H1 (cell line): ENCODE data around the gene CCDC112. TPM values are rescaled to one million over a fixed set of nuclear protein-coding genes. Genes with fewer than 3 reads are reported as not detected.

ENCODE experiments used
- ASH2L ChIP-seq: fragments of 200-600, 300-600 bp; sonication (generic); IDR thresholded peaks from one replicate; pipeline ENCODE4 v1.7.1; 2017; ENCODE audit warnings: low read length
- CBX5 ChIP-seq: fragments of 300-800, 300-1000 bp; sonication (generic); IDR thresholded peaks from 2 replicates; pipeline ENCODE4 v1.7.1; 2016; ENCODE audit warnings: antibody characterized with exemption, low read length, low read depth
- CBX8 ChIP-seq: fragments of 300-800, 300-1000 bp; sonication (generic); IDR thresholded peaks from 2 replicates; pipeline ENCODE4 v1.7.1; 2016; ENCODE audit warnings: low read depth, low read length, borderline replicate concordance
- CTBP2 ChIP-seq: IDR thresholded peaks from 2 replicates; pipeline ENCODE4 v1.7.0; 2011; ENCODE audit warnings: borderline replicate concordance, mild to moderate bottlenecking, moderate library complexity, mixed read lengths, low read length; ENCODE audit not compliant: insufficient read depth, insufficient read length
- FOSL1 ChIP-seq: IDR thresholded peaks from 2 replicates; pipeline ENCODE4 v1.6.1; 2011; ENCODE audit warnings: mild to moderate bottlenecking, low read depth, low read length, moderate library complexity; ENCODE audit not compliant: insufficient read depth
- KDM1A ChIP-seq: fragments of 200-600, 300-600 bp; sonication (generic); IDR thresholded peaks from 2 replicates; pipeline ENCODE4 v1.7.1; 2016; ENCODE audit warnings: mild to moderate bottlenecking, low read length, borderline replicate concordance
- KDM4A ChIP-seq: IDR thresholded peaks from one replicate; pipeline ENCODE4 v1.7.1; 2012; ENCODE audit warnings: low read depth, mild to moderate bottlenecking, moderate library complexity, low read length, inconsistent platforms; ENCODE audit not compliant: severe bottlenecking
- KDM5A ChIP-seq: fragments of 200-600 bp; IDR thresholded peaks from 2 replicates; pipeline ENCODE4 v1.7.1; 2012; ENCODE audit warnings: mild to moderate bottlenecking, low read length, inconsistent platforms, mixed read lengths
- MAFK ChIP-seq: IDR thresholded peaks from 2 replicates; pipeline ENCODE4 v1.6.1; 2012; ENCODE audit warnings: low read depth, mild to moderate bottlenecking, improper control_type of control experiment, low read length
- MAX ChIP-seq: IDR thresholded peaks from 2 replicates; pipeline ENCODE4 v1.6.1; 2012; ENCODE audit warnings: inconsistent platforms
- PHF8 ChIP-seq: fragments of 200-600 bp; sonication (generic); conservative IDR thresholded peaks from 2 replicates; pipeline ENCODE4 v1.7.1; 2012; ENCODE audit warnings: low read depth, mild to moderate bottlenecking, inconsistent platforms, low read length, moderate library complexity
- POLR2AphosphoS5 ChIP-seq: IDR thresholded peaks from 2 replicates; pipeline ENCODE4 v1.6.1; 2011; ENCODE audit warnings: low read depth, low read length
- RFX5 ChIP-seq: IDR thresholded peaks from 2 replicates; pipeline ENCODE4 v1.6.1; 2011; ENCODE audit warnings: low read depth, low read length, improper control_type of control experiment, borderline replicate concordance
- RXRA ChIP-seq: IDR thresholded peaks from 2 replicates; pipeline ENCODE4 v1.6.1; 2011; ENCODE audit warnings: low read depth, mild to moderate bottlenecking, low read length, moderate library complexity; ENCODE audit not compliant: insufficient read depth
- SAP30 ChIP-seq: fragments of 300-600 bp; sonication (generic); IDR thresholded peaks from 2 replicates; pipeline ENCODE4 v1.7.1; 2012; ENCODE audit warnings: low read length, moderate library complexity, mild to moderate bottlenecking, inconsistent platforms; ENCODE audit not compliant: insufficient read depth, insufficient replicate concordance
- SIX5 ChIP-seq: IDR thresholded peaks from 2 replicates; pipeline ENCODE4 v1.6.1; 2011; ENCODE audit warnings: mild to moderate bottlenecking, low read depth, low read length
- TAF1 ChIP-seq: IDR thresholded peaks from 2 replicates; pipeline ENCODE4 v1.6.1; 2011; ENCODE audit warnings: mild to moderate bottlenecking, low read depth, low read length
- ZNF274 ChIP-seq: IDR thresholded peaks from 2 replicates; pipeline ENCODE4 v1.7.0; 2012; ENCODE audit warnings: low read length, borderline replicate concordance; ENCODE audit errors: extremely low read depth
- polyA plus RNA-seq, 7 experiments: library from polyadenylated mRNA; depleted of rRNA in 3 of 7; stranded (reverse) in 5 of 7; unstranded in 2 of 7; fragments of >200 nt in 5 of 7; fragments of 200-250 nt in 2 of 7; gene quantifications; 1 replicate in 5 of 7; 2 replicates in 1 of 7; 4 replicates in 1 of 7; pipeline versions ENCODE4 v1.2.1 to v1.2.3, GENCODE V29; 2011 to 2013; ENCODE audit warnings: missing spikeins in 2 of 7, mixed read lengths in 2 of 7
- total RNA-seq: library from RNA; stranded (reverse); fragmentation: NEBNext Ultra II Directional; extraction: Animal tissue kit (Norgen Biotek cat#: 25700); gene quantifications from 2 replicates; pipeline ENCODE4 v1.2.1, GENCODE V29; 2021
- TF ChIP-seq, protein P1 (sequence below): IDR thresholded peaks from 2 replicates; pipeline ENCODE4 v1.6.1; 2011; ENCODE audit warnings: low read depth, mild to moderate bottlenecking, low read length; ENCODE audit not compliant: insufficient read depth
- TF ChIP-seq, protein P2 (sequence below), 3 experiments: IDR thresholded peaks; 1 replicate in 2 of 3; 2 replicates in 1 of 3; pipeline versions ENCODE4 v1.5.1 to v1.6.1; 2011; ENCODE audit warnings: low read length in 3 of 3, mild to moderate bottlenecking in 3 of 3, inconsistent platforms in 2 of 3, low read depth in 1 of 3, moderate library complexity in 1 of 3; ENCODE audit not compliant: insufficient read depth in 1 of 3; ENCODE audit errors: control extremely low read depth in 1 of 3

Gene CCDC112
- total and polyA plus RNA-seq, 2 of the 8 experiments (the other 6 are each of a cell fraction or from before 2014, with no cell fraction given), result 3.3 to 15.6 TPM

DNA sequence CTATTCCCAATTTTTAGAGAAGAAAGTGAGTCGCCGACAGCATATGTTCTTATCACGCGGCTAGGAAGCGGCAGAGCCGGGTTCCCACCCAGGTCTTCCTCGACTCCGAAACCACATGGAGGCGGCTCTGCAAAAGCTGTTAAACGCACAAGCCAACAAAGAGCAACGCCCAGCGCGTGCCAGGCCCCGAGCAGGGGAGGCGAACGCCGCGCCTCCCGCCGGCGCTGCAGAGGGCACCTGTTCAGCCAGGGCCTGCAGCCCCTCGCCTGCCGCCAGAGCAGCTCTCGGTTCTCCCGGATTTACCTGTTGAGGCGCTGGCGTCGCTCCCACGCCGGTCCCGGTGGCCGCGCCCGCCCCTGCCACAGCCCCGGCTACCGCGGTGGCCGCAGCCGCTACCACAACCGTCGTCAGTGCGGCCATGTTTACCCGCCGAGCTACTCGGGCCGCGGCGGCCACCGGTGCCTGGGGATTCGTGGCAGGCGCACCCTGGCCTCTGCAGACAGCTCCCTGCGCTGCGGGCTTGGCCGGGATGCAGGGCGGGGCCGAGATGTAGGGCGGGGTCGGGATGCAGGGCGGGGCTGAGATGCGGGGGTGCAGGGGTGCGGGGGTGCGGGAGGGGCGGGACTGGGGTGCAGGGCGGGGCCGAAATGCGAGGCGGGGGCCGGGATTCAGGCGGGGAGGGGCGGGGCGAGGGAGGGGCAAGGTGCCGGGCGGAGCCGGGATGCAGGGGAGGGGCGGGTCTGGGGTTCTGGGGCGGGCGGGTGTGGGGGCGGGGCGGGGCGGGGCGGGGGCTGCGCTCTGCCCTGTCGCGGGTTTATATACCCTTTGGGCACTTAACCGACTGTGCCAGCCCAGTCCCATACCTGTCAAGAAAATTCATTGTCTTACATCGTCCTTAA, at the start of gene CCDC112 (continued):
- TF ChIP-seq MAX, result peak; percentile 87
- TF ChIP-seq SAP30, result peak; percentile 58
- TF ChIP-seq CBX5, result no peak
- no peak for TF ChIP-seq FOSL1
- no peak for TF ChIP-seq CTBP2
- TF ChIP-seq SIX5, result no peak
- peak; percentile 96 for TF ChIP-seq POLR2AphosphoS5
- no peak for TF ChIP-seq ZNF274
- no peak for TF ChIP-seq RXRA
- peak; percentile 88 for TF ChIP-seq PHF8
- TF ChIP-seq, protein P1, sequence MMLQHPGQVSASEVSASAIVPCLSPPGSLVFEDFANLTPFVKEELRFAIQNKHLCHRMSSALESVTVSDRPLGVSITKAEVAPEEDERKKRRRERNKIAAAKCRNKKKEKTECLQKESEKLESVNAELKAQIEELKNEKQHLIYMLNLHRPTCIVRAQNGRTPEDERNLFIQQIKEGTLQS, result no peak
- peak; percentile 80 for TF ChIP-seq KDM4A
- no peak for TF ChIP-seq KDM5A
- no peak for TF ChIP-seq KDM1A
- TF ChIP-seq RFX5, result no peak
- TF ChIP-seq, protein P2, sequence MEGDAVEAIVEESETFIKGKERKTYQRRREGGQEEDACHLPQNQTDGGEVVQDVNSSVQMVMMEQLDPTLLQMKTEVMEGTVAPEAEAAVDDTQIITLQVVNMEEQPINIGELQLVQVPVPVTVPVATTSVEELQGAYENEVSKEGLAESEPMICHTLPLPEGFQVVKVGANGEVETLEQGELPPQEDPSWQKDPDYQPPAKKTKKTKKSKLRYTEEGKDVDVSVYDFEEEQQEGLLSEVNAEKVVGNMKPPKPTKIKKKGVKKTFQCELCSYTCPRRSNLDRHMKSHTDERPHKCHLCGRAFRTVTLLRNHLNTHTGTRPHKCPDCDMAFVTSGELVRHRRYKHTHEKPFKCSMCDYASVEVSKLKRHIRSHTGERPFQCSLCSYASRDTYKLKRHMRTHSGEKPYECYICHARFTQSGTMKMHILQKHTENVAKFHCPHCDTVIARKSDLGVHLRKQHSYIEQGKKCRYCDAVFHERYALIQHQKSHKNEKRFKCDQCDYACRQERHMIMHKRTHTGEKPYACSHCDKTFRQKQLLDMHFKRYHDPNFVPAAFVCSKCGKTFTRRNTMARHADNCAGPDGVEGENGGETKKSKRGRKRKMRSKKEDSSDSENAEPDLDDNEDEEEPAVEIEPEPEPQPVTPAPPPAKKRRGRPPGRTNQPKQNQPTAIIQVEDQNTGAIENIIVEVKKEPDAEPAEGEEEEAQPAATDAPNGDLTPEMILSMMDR (IDR thresholded peaks at IDR 0.05; ENCODE audit: control extremely low read depth in 1 of 3, insufficient read depth in 1 of 3, low read depth in 1 of 3, low read length in 3 of 3), result no peak
- TF ChIP-seq TAF1, result peak; percentile 88
- TF ChIP-seq ASH2L, result peak; percentile 77
- TF ChIP-seq CBX8, result no peak
- no peak for TF ChIP-seq MAFK
